ENCODE results near the gene METTL15.
"Not testable (repeated sequence)": the region's sequence is repeated elsewhere in the genome, so short reads cannot be mapped to it uniquely, and the experiment has no call there.

The METTL15 gene

DNA sequence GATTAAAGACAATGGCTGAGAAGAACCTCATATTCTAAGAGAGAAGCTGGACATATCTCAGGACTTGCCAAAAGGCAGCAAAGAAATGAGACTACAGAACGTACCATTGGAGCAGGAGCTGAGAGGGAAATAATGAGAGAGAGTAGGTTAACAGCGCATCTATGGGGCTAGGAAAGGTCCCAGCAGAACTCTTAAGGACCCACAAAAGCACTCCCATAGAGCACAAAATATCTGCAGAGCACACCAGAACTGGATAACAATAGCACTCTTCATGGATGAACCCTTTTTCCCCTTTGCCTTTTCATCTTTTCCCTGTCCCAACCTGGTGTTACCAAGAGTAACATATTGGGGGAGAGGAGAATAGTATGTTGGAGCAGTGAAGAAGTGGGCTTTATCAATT lies 245.8 kb downstream of the METTL15 start:
- TF ChIP-seq MYC (IDR thresholded peaks at IDR 0.05; ENCODE audit: low read depth, low read length) (no peak), POLR2A (IDR thresholded peaks at IDR 0.05; ENCODE audit: extremely low read depth, insufficient read length) (no peak)
- TF ChIP-seq, protein P1, sequence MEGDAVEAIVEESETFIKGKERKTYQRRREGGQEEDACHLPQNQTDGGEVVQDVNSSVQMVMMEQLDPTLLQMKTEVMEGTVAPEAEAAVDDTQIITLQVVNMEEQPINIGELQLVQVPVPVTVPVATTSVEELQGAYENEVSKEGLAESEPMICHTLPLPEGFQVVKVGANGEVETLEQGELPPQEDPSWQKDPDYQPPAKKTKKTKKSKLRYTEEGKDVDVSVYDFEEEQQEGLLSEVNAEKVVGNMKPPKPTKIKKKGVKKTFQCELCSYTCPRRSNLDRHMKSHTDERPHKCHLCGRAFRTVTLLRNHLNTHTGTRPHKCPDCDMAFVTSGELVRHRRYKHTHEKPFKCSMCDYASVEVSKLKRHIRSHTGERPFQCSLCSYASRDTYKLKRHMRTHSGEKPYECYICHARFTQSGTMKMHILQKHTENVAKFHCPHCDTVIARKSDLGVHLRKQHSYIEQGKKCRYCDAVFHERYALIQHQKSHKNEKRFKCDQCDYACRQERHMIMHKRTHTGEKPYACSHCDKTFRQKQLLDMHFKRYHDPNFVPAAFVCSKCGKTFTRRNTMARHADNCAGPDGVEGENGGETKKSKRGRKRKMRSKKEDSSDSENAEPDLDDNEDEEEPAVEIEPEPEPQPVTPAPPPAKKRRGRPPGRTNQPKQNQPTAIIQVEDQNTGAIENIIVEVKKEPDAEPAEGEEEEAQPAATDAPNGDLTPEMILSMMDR (IDR thresholded peaks at IDR 0.05; ENCODE audit: low read depth, low read length): no peak
- TF ChIP-seq, protein P2, sequence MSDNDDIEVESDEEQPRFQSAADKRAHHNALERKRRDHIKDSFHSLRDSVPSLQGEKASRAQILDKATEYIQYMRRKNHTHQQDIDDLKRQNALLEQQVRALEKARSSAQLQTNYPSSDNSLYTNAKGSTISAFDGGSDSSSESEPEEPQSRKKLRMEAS (IDR thresholded peaks at IDR 0.05; ENCODE audit: low read depth, low read length): no peak
- DNase-seq (ENCODE audit: low read depth): no peak
- no peak overlapping the region for H3K4me3 ChIP-seq (ENCODE audit: low read depth, low read length)

DNA sequence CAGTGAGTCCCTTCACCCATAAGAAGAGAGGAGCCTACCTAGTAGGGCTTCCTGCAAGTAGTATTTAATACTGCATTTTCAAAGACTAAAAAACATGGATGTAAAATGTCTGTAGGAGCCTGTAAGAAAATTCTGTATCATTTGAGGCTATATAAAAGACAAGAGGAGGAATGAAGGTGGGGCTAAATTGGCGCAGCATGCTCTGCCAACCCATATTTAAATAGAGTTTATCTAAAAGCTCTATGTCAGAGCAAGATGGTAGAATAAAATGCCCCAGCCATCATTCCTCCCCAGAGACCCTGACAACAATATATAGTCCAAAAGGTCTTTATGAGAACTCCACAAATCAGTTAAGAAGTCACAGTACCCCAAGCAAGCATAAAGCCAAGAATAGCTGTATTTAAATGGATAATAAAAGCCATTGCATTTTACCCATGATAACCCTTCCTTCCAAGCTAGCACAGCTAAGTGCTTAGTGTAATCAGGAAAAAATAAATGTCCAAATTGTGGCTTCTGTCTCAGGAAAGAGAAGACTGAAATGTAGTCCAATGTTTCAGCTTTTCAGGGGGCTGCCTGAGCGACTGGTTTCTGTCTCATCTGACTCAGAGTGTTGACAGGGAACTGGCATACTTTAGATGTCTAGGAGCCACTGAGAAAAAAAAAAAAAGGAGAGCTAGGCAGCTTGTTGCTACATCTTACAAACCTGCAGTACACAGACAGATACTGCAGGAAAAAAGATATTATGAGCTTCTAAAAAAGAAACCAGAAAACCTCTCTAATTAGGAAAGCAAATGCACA lies 258.6 kb downstream of the METTL15 start:
- TF ChIP-seq, protein P1 (IDR thresholded peaks at IDR 0.05; ENCODE audit: low read depth, low read length): no peak
- TF ChIP-seq POLR2A (IDR thresholded peaks at IDR 0.05; ENCODE audit: extremely low read depth, insufficient read length) (no peak), MYC (IDR thresholded peaks at IDR 0.05; ENCODE audit: low read depth, low read length) (no peak)
- TF ChIP-seq, protein P2 (IDR thresholded peaks at IDR 0.05; ENCODE audit: low read depth, low read length): no peak
- DNase-seq (ENCODE audit: low read depth): no peak
- no peak overlapping the region for H3K4me3 ChIP-seq (ENCODE audit: low read depth, low read length)

DNA sequence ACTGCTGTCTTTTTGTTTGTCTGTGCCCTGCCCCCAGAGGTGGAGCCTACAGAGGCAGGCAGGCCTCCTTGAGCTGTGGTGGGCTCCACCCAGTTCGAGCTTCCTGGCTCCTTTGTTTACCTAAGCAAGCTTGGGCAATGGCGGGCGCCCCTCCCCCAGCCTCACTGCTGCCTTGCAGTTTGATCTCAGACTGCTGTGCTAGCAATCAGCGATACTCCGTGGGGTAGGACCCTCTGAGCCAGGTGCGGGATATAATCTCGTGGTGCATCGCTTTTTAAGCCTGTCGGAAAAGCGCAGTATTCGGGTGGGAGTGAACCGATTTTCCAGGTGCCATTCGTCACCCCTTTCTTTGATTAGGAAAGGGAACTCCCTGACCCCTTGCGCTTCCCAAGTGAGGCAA lies 269.9 kb downstream of the METTL15 start:
- DNase-seq (ENCODE audit: low read depth); H3K4me3 ChIP-seq (ENCODE audit: low read depth, low read length): not testable (repeated sequence)
